ENCODE measurements around the gene LOXL4.

- TF ChIP-seq CTCF (IDR thresholded peaks at IDR 0.05): no peak
- no peak for TF ChIP-seq POLR2A (IDR thresholded peaks at IDR 0.05)
- no peak for TF ChIP-seq EP300 (IDR thresholded peaks at IDR 0.05)
These were observed 32.7 kb upstream of the LOXL4 start for GRCh38 chr10:98300526-98301229.
